Measurements from ENCODE around the gene MAN2A1. TPM values are rescaled to one million over a fixed set of nuclear protein-coding genes. Genes with fewer than 3 reads are reported as not detected.

MAN2A1 gene
- 10 to 100 TPM; 37.0 to 45.9 (median 39.8) TPM for total RNA-seq

DNA sequence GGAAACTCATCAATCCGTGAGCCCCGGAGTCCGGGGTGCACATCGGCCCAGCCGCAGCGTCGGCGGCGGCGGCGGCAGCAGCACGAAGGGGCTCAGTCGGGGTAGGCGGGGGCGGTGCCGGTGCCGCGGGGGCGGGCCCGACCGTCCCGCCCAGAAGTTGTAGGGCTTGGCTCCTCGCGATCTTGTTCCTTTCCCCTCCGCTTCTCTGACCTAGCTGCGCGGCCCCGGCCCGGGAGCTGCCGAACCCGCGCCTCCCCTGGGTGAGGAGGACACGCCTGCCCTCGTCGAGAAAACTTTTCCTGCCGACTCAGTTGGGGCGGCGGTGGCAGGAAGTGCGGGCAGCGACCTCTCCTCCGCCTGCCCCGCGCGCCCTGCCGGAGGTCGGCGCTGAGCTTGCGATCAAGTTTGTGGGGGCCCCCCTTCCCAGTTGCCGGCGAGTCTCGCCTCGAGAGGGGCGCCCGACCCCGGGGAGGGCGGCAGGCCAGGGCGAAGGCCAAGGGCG is at the start of gene MAN2A1:
Gene MAN2A1 (plus strand): TSS at position 188 of the 502 bp plus-strand sequence. CDS start 491 bp downstream, outside the sequence.
- Histone ChIP-seq H3K27ac (peak within 1 kb of the TSS; percentile 96), H3K9me3 (peaks cover 8% of the 10 kb centered on the region), H3K4me1 (peaks cover 33% of the 10 kb centered on the region), H3K4me3 (peak within 1 kb of the TSS; percentile 97), H3K27me3 (no peaks in the 10 kb centered on the region), H3K36me3 (no peaks in the 10 kb centered on the region)
- WGBS, result 0% methylated on average over 7 of the region's 58 CpGs
- peak; percentile 88 to 89 for DNase-seq (ENCODE audit: low spot score in 2 of 2)
- TF ChIP-seq EP300 (IDR thresholded peaks at IDR 0.05), result no peak
- TF ChIP-seq POLR2A (IDR thresholded peaks at IDR 0.05), result peak; percentile 53 to 70
- TF ChIP-seq POLR2AphosphoS5 (IDR thresholded peaks at IDR 0.05), result peak in 1 of 3 donors; percentile 68
- TF ChIP-seq, protein P1, sequence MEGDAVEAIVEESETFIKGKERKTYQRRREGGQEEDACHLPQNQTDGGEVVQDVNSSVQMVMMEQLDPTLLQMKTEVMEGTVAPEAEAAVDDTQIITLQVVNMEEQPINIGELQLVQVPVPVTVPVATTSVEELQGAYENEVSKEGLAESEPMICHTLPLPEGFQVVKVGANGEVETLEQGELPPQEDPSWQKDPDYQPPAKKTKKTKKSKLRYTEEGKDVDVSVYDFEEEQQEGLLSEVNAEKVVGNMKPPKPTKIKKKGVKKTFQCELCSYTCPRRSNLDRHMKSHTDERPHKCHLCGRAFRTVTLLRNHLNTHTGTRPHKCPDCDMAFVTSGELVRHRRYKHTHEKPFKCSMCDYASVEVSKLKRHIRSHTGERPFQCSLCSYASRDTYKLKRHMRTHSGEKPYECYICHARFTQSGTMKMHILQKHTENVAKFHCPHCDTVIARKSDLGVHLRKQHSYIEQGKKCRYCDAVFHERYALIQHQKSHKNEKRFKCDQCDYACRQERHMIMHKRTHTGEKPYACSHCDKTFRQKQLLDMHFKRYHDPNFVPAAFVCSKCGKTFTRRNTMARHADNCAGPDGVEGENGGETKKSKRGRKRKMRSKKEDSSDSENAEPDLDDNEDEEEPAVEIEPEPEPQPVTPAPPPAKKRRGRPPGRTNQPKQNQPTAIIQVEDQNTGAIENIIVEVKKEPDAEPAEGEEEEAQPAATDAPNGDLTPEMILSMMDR (IDR thresholded peaks at IDR 0.05), result no peak

DNA sequence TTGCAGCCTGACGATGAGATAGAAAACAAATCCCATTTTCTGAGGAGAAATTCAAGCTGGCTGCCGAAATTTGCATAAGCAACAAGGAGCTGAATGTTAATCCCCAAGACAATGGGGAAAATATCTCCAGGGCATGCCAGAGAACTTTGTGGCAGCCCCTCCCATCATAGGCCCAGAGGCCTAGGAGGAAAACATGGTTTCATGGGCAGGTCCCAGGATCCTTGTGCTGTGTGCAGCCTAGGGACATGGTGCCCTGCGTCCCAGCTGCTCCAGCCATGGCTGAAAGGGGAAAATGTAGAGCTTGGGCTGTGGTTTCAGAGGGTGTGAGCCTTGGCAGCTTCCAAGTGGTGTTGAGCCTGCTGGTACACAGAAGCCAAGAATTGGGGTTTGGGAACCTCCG is 48.8 kb upstream of the MAN2A1 start:
- 82% methylated on average over 4 of the region's 4 CpGs for WGBS
- Histone ChIP-seq H3K4me3 (no peak overlapping the region), H3K36me3 (no peaks in the 10 kb centered on the region), H3K9me3 (no peaks in the 10 kb centered on the region), H3K27me3 (no peaks in the 10 kb centered on the region), H3K27ac (no peak overlapping the region), H3K4me1 (no peaks in the 10 kb centered on the region)
- no peak for TF ChIP-seq POLR2A (IDR thresholded peaks at IDR 0.05)
- no peak for TF ChIP-seq EP300 (IDR thresholded peaks at IDR 0.05)
- TF ChIP-seq POLR2AphosphoS5 (IDR thresholded peaks at IDR 0.05), result no peak
- TF ChIP-seq, protein P1 (IDR thresholded peaks at IDR 0.05), result no peak
- no peak for DNase-seq (ENCODE audit: low spot score in 2 of 2)

DNA sequence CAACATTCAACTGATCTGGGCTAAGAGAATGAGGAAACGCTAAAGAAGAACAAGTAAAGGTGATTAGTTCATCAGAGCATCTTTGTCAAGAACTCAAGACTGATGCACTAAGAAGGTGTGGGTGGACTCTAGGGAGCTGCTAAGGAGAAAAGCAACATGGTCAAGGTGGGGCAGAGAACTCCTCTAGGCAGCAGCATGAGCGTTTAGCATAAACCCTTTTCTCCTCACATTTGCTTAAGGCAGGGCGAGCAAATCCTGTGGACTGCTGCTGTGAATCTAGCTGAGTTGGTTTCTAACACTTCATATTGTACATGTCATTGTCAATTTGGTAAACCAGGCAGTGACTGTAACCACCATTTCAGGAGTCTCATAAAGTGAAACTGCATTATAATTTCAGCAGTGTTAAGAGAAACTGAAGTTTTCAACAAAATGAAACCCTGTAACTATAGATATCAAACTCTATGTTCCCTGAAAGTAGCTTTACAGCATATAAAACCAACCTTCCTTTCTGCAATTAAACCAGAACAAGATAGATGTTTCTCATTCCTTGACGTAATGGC is 45.9 kb upstream of the MAN2A1 start:
- TF ChIP-seq EP300 (IDR thresholded peaks at IDR 0.05) (no peak), POLR2A (IDR thresholded peaks at IDR 0.05) (no peak), POLR2AphosphoS5 (IDR thresholded peaks at IDR 0.05) (no peak)
- TF ChIP-seq, protein P1 (IDR thresholded peaks at IDR 0.05), result no peak
- Histone ChIP-seq H3K27ac (no peak overlapping the region), H3K27me3 (no peaks in the 10 kb centered on the region), H3K4me3 (no peak overlapping the region), H3K9me3 (no peaks in the 10 kb centered on the region), H3K4me1 (no peaks in the 10 kb centered on the region), H3K36me3 (no peaks in the 10 kb centered on the region)
- WGBS, result 95% methylated on average over 4 of the region's 4 CpGs
- no peak for DNase-seq (ENCODE audit: low spot score in 2 of 2)

DNA sequence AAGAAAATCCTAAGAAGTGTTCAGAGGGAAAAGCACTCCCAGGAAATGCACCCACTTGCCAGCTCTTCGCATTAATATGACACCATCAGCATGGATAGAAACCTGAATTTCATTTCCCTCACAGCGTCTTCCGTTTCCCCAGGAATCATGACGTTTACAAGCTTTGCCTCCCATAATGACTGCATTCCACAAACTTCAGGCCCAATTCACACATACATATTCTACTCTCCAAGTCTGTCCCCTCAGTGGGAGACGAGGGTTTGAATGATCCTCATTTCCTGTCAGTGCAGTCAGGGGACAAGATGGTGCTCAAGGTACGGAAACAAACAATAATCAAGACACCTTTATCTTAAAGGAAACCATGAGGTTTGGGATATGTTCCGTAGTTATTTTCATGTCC is 44.9 kb upstream of the MAN2A1 start:
- no peak for DNase-seq (ENCODE audit: low spot score in 2 of 2)
- Histone ChIP-seq H3K27ac (no peak overlapping the region), H3K27me3 (no peaks in the 10 kb centered on the region), H3K4me3 (no peak overlapping the region), H3K9me3 (no peaks in the 10 kb centered on the region), H3K4me1 (no peaks in the 10 kb centered on the region), H3K36me3 (no peaks in the 10 kb centered on the region)
- WGBS, result 88% methylated on average over 7 of the region's 7 CpGs
- TF ChIP-seq POLR2AphosphoS5 (IDR thresholded peaks at IDR 0.05) (no peak), POLR2A (IDR thresholded peaks at IDR 0.05) (no peak), EP300 (IDR thresholded peaks at IDR 0.05) (no peak)
- TF ChIP-seq, protein P1 (IDR thresholded peaks at IDR 0.05), result no peak

DNA sequence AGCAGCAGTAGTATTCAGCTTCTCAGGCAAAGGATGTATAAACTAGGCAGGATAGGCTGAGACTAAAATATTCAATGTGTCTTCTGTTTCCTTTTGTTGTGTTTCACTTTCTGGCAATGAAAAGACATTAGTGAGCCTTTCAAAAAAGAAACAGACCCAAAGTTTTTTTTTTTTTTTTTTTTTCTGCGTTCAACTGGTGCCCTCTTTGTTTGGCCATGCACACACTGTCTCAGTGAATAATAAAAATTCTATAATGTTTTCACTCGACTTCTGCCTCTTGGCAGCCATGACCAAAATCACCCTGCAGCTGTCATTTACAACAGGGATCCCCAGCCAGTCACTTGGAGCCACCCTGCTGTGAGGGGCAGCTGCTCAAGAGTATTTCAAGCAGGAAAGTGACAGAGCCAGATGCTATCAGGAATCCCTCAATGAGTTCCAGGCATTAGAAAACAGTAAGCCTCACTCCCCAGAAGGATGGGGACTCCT is 44.0 kb upstream of the MAN2A1 start:
- Histone ChIP-seq H3K4me3 (no peak overlapping the region), H3K9me3 (no peaks in the 10 kb centered on the region), H3K4me1 (no peaks in the 10 kb centered on the region), H3K27me3 (no peaks in the 10 kb centered on the region), H3K36me3 (no peaks in the 10 kb centered on the region), H3K27ac (no peak overlapping the region)
- 40% methylated on average over 2 of the region's 2 CpGs for WGBS
- no peak for DNase-seq (ENCODE audit: low spot score in 2 of 2)
- TF ChIP-seq, protein P1 (IDR thresholded peaks at IDR 0.05), result no peak
- TF ChIP-seq POLR2A (IDR thresholded peaks at IDR 0.05) (no peak), POLR2AphosphoS5 (IDR thresholded peaks at IDR 0.05) (no peak), EP300 (IDR thresholded peaks at IDR 0.05) (no peak)
